AG04450 (cell line): ENCODE data around the gene CD3D. TPM values are rescaled to one million over a fixed set of nuclear protein-coding genes. Genes with fewer than 3 reads are reported as not detected.

Experiments
- CTCF ChIA-PET: fragments of 300-600, 350-600 bp; formaldehyde crosslinking; extraction: SDS; loops from one replicate; lab custom pipeline; 2022; ENCODE audit warnings: antibody characterized with exemption, inconsistent platforms; lab: Charles Lee
- POLR2A ChIA-PET: fragments of 350-600 bp; formaldehyde crosslinking; extraction: SDS; loops from one replicate; lab custom pipeline; 2021; ENCODE audit warnings: antibody characterized with exemption, inconsistent platforms; lab: Yijun Ruan, JAX
- DNase-seq: peaks from one replicate; pipeline ENCODE4 v3.0.0-alpha.2; 2011; ENCODE audit warnings: low read depth, low spot score
- H3K27ac ChIP-seq: one replicate; pipeline ENCODE4 v1.5.1; 2012; ENCODE audit warnings: low read depth, low read length, control low read depth
- H3K27me3 ChIP-seq: one replicate; pipeline ENCODE4 v1.6.0; 2012; ENCODE audit warnings: low read length; ENCODE audit not compliant: control insufficient read depth, insufficient read depth
- H3K4me3 ChIP-seq: 2 replicates; pipeline ENCODE4 v1.5.1; 2011; ENCODE audit warnings: mild to moderate bottlenecking, low read depth, low read length, control low read depth
- H3K9me3 ChIP-seq: 2 replicates; pipeline ENCODE4 v1.5.1; 2012; ENCODE audit warnings: low read length; ENCODE audit not compliant: control insufficient read depth, insufficient read depth
- polyA plus RNA-seq: library from polyadenylated mRNA; depleted of rRNA; stranded (reverse); fragments of >200 nt; gene quantifications from 2 replicates; pipeline ENCODE4 v1.2.3, GENCODE V29; 2011
- TF ChIP-seq, protein P1 (sequence below): IDR thresholded peaks from 2 replicates; pipeline ENCODE4 v1.5.1; 2011; ENCODE audit warnings: low read depth, low read length, control low read depth, inconsistent platforms

The CD3D gene
- polyA plus RNA-seq, 1 experiment = not detected

GRCh38 chr11:118341261-118341660 is 1.2 kb downstream of the CD3D start:
- ChIA-PET CTCF (no interaction called here), POLR2A (no interaction called here)
- H3K27me3 ChIP-seq = no peaks in the 10 kb centered on the region
- TF ChIP-seq, protein P1, sequence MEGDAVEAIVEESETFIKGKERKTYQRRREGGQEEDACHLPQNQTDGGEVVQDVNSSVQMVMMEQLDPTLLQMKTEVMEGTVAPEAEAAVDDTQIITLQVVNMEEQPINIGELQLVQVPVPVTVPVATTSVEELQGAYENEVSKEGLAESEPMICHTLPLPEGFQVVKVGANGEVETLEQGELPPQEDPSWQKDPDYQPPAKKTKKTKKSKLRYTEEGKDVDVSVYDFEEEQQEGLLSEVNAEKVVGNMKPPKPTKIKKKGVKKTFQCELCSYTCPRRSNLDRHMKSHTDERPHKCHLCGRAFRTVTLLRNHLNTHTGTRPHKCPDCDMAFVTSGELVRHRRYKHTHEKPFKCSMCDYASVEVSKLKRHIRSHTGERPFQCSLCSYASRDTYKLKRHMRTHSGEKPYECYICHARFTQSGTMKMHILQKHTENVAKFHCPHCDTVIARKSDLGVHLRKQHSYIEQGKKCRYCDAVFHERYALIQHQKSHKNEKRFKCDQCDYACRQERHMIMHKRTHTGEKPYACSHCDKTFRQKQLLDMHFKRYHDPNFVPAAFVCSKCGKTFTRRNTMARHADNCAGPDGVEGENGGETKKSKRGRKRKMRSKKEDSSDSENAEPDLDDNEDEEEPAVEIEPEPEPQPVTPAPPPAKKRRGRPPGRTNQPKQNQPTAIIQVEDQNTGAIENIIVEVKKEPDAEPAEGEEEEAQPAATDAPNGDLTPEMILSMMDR = no peak
- no peak for DNase-seq
- H3K4me3 ChIP-seq = no peak overlapping the region
- no peak overlapping the region for H3K27ac ChIP-seq
- no peaks in the 10 kb centered on the region for H3K9me3 ChIP-seq

DNA sequence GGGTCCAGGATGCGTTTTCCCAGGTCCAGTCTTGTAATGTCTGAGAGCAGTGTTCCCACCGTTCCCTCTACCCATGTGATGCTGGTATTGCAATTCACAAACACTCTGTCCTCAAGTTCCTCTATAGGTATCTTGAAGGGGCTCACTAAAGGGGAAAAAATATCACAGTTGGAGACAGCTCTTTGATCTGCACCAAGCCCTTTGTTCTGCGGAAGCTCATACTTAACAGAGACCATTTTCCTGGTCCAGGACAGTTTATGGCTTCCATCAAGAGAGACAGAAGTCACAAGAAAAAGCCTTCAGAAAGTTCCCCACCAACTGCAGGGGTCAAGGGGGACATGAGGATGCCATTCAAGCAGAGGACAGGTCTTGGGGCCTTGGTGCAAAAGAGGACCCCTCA is 2.1 kb downstream of the CD3D start:
- ChIA-PET CTCF (interaction anchor here (1.0 kb wide), 2 partner anchors 10 to 142 kb away, joined by 3 to 5 read pairs; no protein-coding TSS in a partner anchor), POLR2A (no interaction called here)
- TF ChIP-seq, protein P1 = no peak

DNA sequence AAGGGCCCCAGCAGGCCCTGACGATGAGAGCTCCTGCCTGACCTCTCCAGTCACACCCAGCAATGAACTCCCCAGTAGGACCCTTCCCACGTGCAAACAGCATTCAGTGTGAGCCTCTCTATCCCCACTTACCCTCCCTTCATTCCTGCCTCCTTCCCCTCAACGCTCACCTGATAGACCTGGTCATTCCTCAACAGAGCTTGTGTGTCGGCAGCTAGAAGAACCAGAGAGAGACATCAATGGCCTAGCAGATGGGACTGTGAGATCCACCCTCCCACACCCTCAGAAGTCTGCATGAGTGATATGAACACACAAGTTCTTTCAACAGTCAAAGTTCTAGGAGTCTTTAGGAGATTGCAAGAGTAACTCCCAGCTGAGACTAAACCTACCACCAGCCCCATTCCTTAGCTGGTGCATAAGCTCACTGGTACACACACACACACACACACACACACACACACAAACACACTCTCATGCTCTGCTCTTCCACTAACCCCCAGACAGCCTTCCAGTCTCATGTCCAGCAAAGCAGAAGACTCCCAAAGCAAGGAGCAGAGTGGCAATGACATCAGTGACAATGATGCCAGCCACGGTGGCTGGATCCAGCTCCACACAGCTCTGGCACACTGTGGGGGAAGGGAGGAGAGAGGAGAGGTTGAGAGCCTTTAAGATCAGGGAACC is 3.1 kb downstream of the CD3D start:
- H3K27me3 ChIP-seq = no peaks in the 10 kb centered on the region
- no peak for DNase-seq
- H3K9me3 ChIP-seq = no peaks in the 10 kb centered on the region
- CTCF ChIA-PET = interaction anchor here (0.8 to 1.0 kb wide), 2 partner anchors 12 to 14 kb away, joined by 3 to 4 read pairs; no protein-coding TSS in a partner anchor
- no peak overlapping the region for H3K27ac ChIP-seq
- H3K4me3 ChIP-seq = no peak overlapping the region
- TF ChIP-seq, protein P1 = no peak
- POLR2A ChIA-PET = no interaction called here

More for the DNA sequence above, 2.1 kb downstream of the CD3D start:
- no peak overlapping the region for H3K27ac ChIP-seq
- no peaks in the 10 kb centered on the region for H3K27me3 ChIP-seq
- H3K4me3 ChIP-seq = no peak overlapping the region
- H3K9me3 ChIP-seq = no peaks in the 10 kb centered on the region
- DNase-seq = no peak

DNA sequence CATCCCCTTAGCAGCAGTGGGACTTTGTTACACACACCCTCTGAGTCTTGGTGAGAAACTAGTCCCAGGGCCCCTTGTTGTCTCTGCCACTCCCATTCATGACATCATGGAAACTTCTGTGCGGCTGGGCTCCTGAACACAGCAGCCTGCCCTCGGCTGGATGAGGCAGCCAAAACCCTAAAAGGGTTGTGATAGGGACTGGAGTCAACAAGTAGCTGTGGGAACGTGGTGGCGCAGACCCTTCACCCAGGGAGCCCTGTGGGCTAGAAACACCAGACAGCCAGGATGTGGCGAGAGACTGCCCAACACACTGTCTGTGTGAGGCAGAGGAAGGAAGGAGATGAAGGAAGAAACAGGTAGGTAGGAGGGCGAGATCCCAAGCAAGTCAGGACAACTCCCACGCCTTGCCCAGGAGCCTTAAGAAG is 3.9 kb downstream of the CD3D start:
- no peak for DNase-seq
- TF ChIP-seq, protein P1 = no peak
- Histone ChIP-seq H3K4me3 (no peak overlapping the region), H3K27me3 (no peaks in the 10 kb centered on the region), H3K27ac (no peak overlapping the region), H3K9me3 (no peaks in the 10 kb centered on the region)
- ChIA-PET CTCF (interaction anchor here (0.8 kb wide), 1 partner anchor 14 kb away, joined by 4 read pairs; no protein-coding TSS in a partner anchor), POLR2A (no interaction called here)

DNA sequence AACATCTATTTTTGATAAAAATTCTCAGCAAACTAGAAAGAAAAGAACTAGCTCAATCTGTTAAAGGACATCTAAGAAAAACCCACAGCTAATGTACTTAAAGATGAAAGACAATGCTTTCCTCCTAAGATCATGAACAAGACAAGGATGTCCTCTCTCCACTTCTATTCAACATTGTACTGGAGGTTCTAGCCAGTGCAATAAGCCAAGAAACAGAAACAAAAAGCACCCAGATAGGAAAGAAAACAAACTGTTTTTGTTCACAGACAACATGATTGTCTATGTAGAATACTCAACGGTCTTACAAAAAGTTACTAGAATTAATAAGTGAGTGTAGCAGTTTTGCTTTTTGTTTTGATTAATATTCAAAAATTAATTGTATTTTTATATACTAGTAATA is 7.8 kb downstream of the CD3D start:
- ChIA-PET POLR2A (no interaction called here), CTCF (no interaction called here)
- Histone ChIP-seq H3K27me3 (no peaks in the 10 kb centered on the region), H3K9me3 (no peaks in the 10 kb centered on the region), H3K4me3 (no peak overlapping the region), H3K27ac (no peak overlapping the region)
- TF ChIP-seq, protein P1 = no peak
- no peak for DNase-seq
